Effector CD8-positive, alpha-beta T cell (primary cell): ENCODE measurements around the gene GAL3ST1.

Source experiments
- DNase-seq: peaks from one replicate; lab custom pipeline; 2025; lab: John Stamatoyannopoulos, UW

The GAL3ST1 gene

GRCh38 chr22:30531651-30532608 lies 42.5 kb downstream of the GAL3ST1 start:
- no peak for DNase-seq

DNA sequence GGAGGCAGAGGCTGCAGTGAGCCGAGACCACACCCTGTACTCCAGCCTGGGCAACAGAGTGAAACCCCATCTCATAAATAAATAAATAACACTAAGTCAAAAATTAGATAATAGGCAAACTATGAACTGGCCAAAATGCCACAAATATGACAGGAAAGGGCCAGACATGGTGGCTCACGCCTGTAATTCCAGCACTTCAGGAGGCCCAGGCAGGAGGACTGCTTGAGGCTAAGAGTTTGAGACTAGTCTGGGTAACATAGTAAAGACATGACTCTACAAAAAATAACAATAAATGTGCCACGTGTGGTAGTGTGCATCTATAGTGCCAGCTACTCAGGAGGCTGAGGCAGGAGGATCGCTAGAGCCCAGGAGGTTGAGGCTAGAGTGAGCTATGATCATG lies 47.8 kb downstream of the GAL3ST1 start:
- DNase-seq: no peak

DNA sequence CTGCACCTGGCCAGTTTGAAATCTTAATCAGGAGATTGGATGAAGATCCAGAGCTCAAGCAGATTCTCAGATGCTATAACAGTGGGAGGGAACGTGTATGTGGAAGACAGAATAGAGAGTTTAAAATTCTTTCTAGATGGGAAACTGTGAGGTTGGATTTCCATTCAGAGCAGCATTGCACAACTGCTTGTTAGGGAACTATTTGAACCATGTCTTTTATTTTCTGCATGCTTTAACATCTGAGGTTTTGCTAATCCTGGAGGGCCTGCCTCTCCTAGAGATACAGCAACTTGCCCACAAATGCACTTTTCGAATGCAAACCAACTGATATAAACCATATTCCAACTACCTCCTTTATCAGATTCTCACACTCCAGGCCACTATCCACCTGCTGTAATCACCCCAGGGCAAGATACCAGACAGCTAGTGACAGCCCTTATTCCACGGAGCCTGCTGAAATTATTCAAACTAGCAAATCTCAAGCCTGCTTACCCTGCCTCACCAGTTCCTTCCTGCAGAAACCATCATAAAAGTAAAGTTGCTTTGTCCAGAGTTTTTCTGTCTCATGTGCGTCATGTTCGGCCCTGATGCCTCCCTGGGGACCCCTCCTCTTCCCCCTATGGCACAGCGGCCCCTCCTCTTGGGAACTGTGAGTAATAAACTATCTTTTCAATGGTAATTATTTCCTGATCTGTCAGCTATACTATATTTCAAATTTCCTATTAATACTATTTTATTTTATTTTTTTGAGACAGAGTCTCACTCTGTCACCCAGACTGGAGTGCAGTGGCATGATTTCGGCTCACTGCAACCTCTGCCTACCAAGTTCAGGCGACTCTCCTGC lies 50.6 kb downstream of the GAL3ST1 start:
- DNase-seq: no peak

DNA sequence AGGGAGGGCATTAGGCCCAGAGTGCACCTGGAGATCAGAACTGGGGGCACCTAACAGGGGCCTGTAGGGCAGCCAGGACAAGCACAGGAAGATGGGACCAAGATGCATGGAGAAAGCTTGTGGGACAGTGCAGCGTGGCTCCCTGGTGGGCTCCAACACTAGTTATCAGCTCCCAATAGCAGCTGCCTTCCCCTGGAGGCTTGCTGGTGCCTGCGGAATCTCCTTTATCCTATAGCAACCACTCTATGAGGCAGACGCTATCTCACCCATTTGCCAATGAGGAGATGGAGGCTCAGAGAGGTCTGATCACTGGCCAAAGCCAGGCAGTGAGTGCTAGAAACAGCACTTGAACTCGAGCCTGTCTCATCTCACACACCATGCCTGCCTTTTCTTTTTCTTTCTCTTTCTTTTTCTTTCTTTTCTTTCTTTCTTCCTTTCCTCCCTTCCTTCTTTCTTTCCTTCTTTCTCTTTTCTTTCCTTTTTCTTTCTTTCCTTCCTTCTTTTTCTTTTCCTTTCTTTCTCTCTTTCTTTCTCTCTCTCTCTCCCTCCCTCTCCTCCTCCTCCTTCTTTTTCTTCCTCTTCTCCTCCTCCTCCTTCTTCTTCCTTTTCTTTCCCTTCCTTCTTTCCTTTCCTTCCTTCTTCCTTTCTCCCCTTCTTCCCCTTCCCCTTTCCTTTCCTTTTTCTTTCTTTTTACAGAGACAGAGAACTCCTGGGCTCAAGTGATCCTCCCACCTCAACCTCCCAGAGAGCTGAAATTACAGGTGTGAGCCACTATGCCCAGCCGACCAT lies 52.9 kb downstream of the GAL3ST1 start:
- no peak for DNase-seq

- no peak for DNase-seq
Observed at GRCh38 chr22:30519842-30520425, 54.5 kb downstream of the GAL3ST1 start.

DNA sequence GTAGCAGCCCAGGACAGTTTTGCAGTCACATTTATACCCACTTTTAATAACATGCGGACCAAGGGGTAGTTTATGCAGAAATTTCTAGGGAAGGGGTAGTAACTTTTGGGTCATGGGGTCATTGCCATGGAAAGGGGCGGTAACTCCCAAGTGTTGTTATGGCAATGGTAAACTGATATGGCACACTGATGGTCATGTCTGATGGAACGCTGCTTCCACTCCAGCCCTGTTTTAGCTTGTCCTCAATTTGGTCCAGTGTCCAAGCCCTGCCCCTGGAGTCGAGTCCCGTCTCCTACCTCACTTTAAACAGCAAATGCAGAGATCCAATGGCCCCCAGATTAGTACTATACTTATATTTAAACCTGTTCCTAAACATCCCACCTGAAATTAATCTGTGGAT lies 57.7 kb downstream of the GAL3ST1 start:
- DNase-seq: no peak

- DNase-seq: no peak
Observed at GRCh38 chr22:30516273-30516672, 58.2 kb downstream of the GAL3ST1 start.

DNA sequence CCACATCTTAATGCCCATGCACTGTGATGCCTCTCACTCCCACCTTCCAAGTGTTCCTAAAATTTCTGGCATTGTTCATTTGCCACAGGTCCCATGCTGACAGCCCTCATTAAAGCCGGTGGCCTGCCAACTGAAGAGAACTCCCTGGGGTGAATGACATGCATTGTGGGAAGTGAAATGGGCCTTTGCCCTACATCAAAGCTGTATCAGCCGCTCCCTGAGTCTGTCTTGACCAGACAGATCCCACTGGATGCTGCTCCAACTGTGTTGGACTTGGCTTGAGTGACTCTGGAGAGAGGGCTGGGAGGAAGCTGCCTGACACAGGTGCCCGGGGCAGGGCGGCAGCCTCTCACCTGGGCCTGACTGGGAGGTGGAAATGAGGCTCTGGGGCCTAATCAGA lies 60.2 kb downstream of the GAL3ST1 start:
- no peak for DNase-seq

- DNase-seq: no peak
Observed at GRCh38 chr22:30513462-30513861, 61.0 kb downstream of the GAL3ST1 start.

- no peak for DNase-seq
Observed at GRCh38 chr22:30511911-30512310, 62.6 kb downstream of the GAL3ST1 start.

GRCh38 chr22:30511109-30511508 lies 63.4 kb downstream of the GAL3ST1 start:
- no peak for DNase-seq

DNA sequence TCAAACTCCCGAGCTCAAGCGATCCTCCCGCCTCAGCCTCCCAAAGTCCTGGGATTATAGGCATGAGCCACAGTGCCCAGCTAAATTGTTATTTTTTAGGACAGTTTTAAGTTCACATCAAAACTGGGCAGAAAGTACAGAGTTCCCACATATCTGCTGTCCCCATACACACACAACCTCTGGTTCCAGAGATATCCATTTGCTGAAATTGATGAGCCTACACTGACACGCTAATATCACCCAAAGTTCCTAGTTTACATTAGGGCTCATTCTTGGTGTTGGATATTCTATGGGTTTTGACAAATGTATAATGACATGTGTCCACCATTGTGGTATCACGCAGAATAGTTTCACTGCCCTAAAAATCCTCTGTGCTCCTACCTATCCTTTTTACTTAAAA lies 66.2 kb downstream of the GAL3ST1 start:
- DNase-seq: no peak

- no peak for DNase-seq
Observed at GRCh38 chr22:30507670-30508069, 66.8 kb downstream of the GAL3ST1 start.

- no peak for DNase-seq
Observed at GRCh38 chr22:30506507-30506968, 67.9 kb downstream of the GAL3ST1 start.
